ENCODE measurements around the gene PRPF38B.

- no peak for TF ChIP-seq POLR2AphosphoS5 (IDR thresholded peaks at IDR 0.05)
- TF ChIP-seq, protein P1, sequence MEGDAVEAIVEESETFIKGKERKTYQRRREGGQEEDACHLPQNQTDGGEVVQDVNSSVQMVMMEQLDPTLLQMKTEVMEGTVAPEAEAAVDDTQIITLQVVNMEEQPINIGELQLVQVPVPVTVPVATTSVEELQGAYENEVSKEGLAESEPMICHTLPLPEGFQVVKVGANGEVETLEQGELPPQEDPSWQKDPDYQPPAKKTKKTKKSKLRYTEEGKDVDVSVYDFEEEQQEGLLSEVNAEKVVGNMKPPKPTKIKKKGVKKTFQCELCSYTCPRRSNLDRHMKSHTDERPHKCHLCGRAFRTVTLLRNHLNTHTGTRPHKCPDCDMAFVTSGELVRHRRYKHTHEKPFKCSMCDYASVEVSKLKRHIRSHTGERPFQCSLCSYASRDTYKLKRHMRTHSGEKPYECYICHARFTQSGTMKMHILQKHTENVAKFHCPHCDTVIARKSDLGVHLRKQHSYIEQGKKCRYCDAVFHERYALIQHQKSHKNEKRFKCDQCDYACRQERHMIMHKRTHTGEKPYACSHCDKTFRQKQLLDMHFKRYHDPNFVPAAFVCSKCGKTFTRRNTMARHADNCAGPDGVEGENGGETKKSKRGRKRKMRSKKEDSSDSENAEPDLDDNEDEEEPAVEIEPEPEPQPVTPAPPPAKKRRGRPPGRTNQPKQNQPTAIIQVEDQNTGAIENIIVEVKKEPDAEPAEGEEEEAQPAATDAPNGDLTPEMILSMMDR (IDR thresholded peaks at IDR 0.05): no peak
Observed at GRCh38 chr1:108669679-108670078, 22.4 kb upstream of the PRPF38B start.

Measured in transverse colon (tissue), 4 donors.